Endodermal cell (in vitro differentiated cells): ENCODE measurements around the gene RUBCN. TPM values are rescaled to one million over a fixed set of nuclear protein-coding genes. Genes with fewer than 3 reads are reported as not detected.

Source experiments
- DNase-seq: peaks from one replicate; pipeline ENCODE4 v3.0.0-alpha.2; 2017
- H3K27ac ChIP-seq: 2 replicates; pipeline ENCODE4 v1.5.1; 2013; ENCODE audit warnings: mild to moderate bottlenecking, low read depth, low read length, moderate library complexity
- H3K27me3 ChIP-seq: 2 replicates; pipeline ENCODE4 v1.6.1; 2013; ENCODE audit warnings: mild to moderate bottlenecking, low read length, moderate library complexity; ENCODE audit not compliant: insufficient read depth, control insufficient read depth, poor library complexity, severe bottlenecking
- H3K36me3 ChIP-seq: 2 replicates; pipeline ENCODE4 v1.7.0; 2013; ENCODE audit warnings: mild to moderate bottlenecking, low read length, moderate library complexity; ENCODE audit not compliant: control insufficient read depth, insufficient read depth
- H3K4me1 ChIP-seq: one replicate; pipeline ENCODE4 v1.7.0; 2013; ENCODE audit warnings: low read length; ENCODE audit not compliant: control insufficient read depth, insufficient read depth
- H3K4me3 ChIP-seq: 2 replicates; pipeline ENCODE4 v1.5.1; 2013; ENCODE audit warnings: mild to moderate bottlenecking, low read length, moderate library complexity
- H3K9ac ChIP-seq: 2 replicates; pipeline ENCODE4 v1.6.1; 2013; ENCODE audit warnings: mild to moderate bottlenecking, low read length, moderate library complexity; ENCODE audit not compliant: poor library complexity, severe bottlenecking; ENCODE audit errors: extremely low read depth
- H3K9me3 ChIP-seq: 2 replicates; pipeline ENCODE4 v1.6.1; 2013; ENCODE audit warnings: mild to moderate bottlenecking, low read length, moderate library complexity; ENCODE audit not compliant: control insufficient read depth
- H3K27ac Mint-ChIP-seq: 2 replicates; pipeline ENCODE4 v1.8.0; 2020; ENCODE audit warnings: mixed read lengths
- H3K27me3 Mint-ChIP-seq: 2 replicates; pipeline ENCODE4 v1.8.0; 2021; ENCODE audit warnings: mild to moderate bottlenecking, mixed read lengths; ENCODE audit not compliant: insufficient read depth
- H3K36me3 Mint-ChIP-seq: 2 replicates; pipeline ENCODE4 v1.8.0; 2020; ENCODE audit warnings: low read depth, mixed read lengths
- H3K4me1 Mint-ChIP-seq: 2 replicates; pipeline ENCODE4 v1.8.0; 2020; ENCODE audit warnings: mixed read lengths
- H3K4me3 Mint-ChIP-seq: 2 replicates; pipeline ENCODE4 v1.8.0; 2020; ENCODE audit warnings: mild to moderate bottlenecking, moderate library complexity, mixed read lengths
- H3K9me3 Mint-ChIP-seq: 2 replicates; pipeline ENCODE4 v1.8.0; 2020; ENCODE audit warnings: mild to moderate bottlenecking, mixed read lengths
- whole genome bisulfite sequencing, 2 experiments: methylation state at CpG; one replicate each; pipeline versions ENCODE4 v1.1.5 to v1.1.7; 2013; ENCODE audit warnings: missing lambda C conversion rate in 2 of 2, mixed read lengths in 1 of 2; ENCODE audit not compliant: insufficient coverage in 1 of 2, insufficient read length in 1 of 2; 5-methylcytosine and 5-hydroxymethylcytosine counted together
- total RNA-seq, 2 donors: library from RNA; stranded (reverse); fragmentation: NEBNext Ultra II Directional in 1 of 2; extraction: Animal tissue kit (Norgen Biotek cat#: 25700) in 1 of 2; gene quantifications; 2 replicates in 1 of 2; 3 replicates in 1 of 2; pipeline ENCODE4 v1.2.1, GENCODE V29; 2021
- TF ChIP-seq, protein P1 (sequence below): fragments of 200-600 bp; sonication (generic); conservative IDR thresholded peaks from 2 replicates; pipeline ENCODE4 v1.5.0; 2021; ENCODE audit warnings: antibody characterized with exemption, mild to moderate bottlenecking

Gene RUBCN
- total RNA-seq, 2 donors from 2014 or later = 17.2 to 18.3 TPM

- no peak overlapping the region for H3K27ac ChIP-seq
- H3K4me3 ChIP-seq = no peak overlapping the region
- Mint-ChIP-seq H3K27ac (no peak overlapping the region), H3K9me3 (no peaks in the 10 kb centered on the region), H3K27me3 (no peaks in the 10 kb centered on the region), H3K36me3 (peaks cover 9% of the 10 kb centered on the region), H3K4me1 (peaks cover 2% of the 10 kb centered on the region), H3K4me3 (no peak overlapping the region)
- peaks cover 5% of the 10 kb centered on the region for H3K9me3 ChIP-seq
- H3K36me3 ChIP-seq = peaks cover 41% of the 10 kb centered on the region
- no peak for DNase-seq
- TF ChIP-seq, protein P1, sequence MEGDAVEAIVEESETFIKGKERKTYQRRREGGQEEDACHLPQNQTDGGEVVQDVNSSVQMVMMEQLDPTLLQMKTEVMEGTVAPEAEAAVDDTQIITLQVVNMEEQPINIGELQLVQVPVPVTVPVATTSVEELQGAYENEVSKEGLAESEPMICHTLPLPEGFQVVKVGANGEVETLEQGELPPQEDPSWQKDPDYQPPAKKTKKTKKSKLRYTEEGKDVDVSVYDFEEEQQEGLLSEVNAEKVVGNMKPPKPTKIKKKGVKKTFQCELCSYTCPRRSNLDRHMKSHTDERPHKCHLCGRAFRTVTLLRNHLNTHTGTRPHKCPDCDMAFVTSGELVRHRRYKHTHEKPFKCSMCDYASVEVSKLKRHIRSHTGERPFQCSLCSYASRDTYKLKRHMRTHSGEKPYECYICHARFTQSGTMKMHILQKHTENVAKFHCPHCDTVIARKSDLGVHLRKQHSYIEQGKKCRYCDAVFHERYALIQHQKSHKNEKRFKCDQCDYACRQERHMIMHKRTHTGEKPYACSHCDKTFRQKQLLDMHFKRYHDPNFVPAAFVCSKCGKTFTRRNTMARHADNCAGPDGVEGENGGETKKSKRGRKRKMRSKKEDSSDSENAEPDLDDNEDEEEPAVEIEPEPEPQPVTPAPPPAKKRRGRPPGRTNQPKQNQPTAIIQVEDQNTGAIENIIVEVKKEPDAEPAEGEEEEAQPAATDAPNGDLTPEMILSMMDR = no peak
- H3K9ac ChIP-seq = no peak overlapping the region
- H3K4me1 ChIP-seq = no peaks in the 10 kb centered on the region
- no peaks in the 10 kb centered on the region for H3K27me3 ChIP-seq
- WGBS, 2 experiments = 100% methylated on average over 1 to 3 of the region's 3 CpGs
These were observed 20.0 kb upstream of the RUBCN start for GRCh38 chr3:197756704-197757103.

DNA sequence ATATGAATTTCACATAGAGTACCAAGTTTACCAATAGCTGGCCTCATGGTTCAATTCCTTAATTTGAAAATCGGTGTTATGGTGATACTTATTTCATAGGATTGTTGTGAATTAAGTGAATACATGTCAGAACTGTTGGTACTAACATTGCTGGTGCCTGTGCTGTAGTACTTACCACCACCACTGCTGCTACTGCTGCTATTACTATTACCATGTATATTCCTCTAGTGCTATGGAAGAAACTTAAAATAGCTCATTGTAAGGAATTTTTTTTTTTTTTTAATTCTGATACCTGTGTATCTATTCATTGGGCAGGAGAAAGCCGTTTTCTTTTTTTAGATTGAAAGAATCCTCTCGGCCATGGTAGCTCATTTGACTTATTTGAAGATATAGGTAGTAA lies 16.6 kb upstream of the RUBCN start:
- H3K9ac ChIP-seq = no peak overlapping the region
- Mint-ChIP-seq H3K36me3 (peaks cover 9% of the 10 kb centered on the region), H3K27ac (no peak overlapping the region), H3K27me3 (peaks cover 11% of the 10 kb centered on the region), H3K9me3 (no peaks in the 10 kb centered on the region), H3K4me3 (no peak overlapping the region), H3K4me1 (peaks cover 11% of the 10 kb centered on the region)
- TF ChIP-seq, protein P1 = peak; percentile 53
- no peaks in the 10 kb centered on the region for H3K4me1 ChIP-seq
- DNase-seq = no peak
- no peak overlapping the region for H3K4me3 ChIP-seq
- WGBS, 2 experiments = 94 to 100% methylated on average over 1 to 3 of the region's 3 CpGs
- no peak overlapping the region for H3K27ac ChIP-seq
- peaks cover 19% of the 10 kb centered on the region for H3K36me3 ChIP-seq
- no peaks in the 10 kb centered on the region for H3K9me3 ChIP-seq
- no peaks in the 10 kb centered on the region for H3K27me3 ChIP-seq

- Mint-ChIP-seq H3K27me3 (peaks cover 11% of the 10 kb centered on the region), H3K9me3 (no peaks in the 10 kb centered on the region), H3K4me1 (peaks cover 11% of the 10 kb centered on the region), H3K36me3 (peaks cover 5% of the 10 kb centered on the region), H3K27ac (no peak overlapping the region), H3K4me3 (peak overlapping the region; percentile 24)
- Histone ChIP-seq H3K27me3 (no peaks in the 10 kb centered on the region), H3K9me3 (no peaks in the 10 kb centered on the region), H3K4me1 (no peaks in the 10 kb centered on the region), H3K36me3 (peaks cover 11% of the 10 kb centered on the region), H3K27ac (no peak overlapping the region), H3K4me3 (no peak overlapping the region), H3K9ac (no peak overlapping the region)
- DNase-seq = no peak
- TF ChIP-seq, protein P1 = no peak
- WGBS, 2 experiments = 86 to 95% methylated on average over 1 to 5 of the region's 5 CpGs
These were observed 15.4 kb upstream of the RUBCN start for GRCh38 chr3:197752107-197752506.
